ENCODE measurements around the gene ARMCX4.

- TF ChIP-seq ZNF639 (tag by site-specific recombination; IDR thresholded peaks at IDR 0.05) = no peak
- TF ChIP-seq ZNF561 (tag by site-specific recombination; IDR thresholded peaks at IDR 0.05; ENCODE audit: borderline replicate concordance) = no peak
- TF ChIP-seq TRIM28 (IDR thresholded peaks at IDR 0.05; ENCODE audit: borderline replicate concordance, low read length) = no peak
- TF ChIP-seq CTCF (tag by site-specific recombination; IDR thresholded peaks at IDR 0.05) = no peak
These were observed 8.0 kb downstream of the ARMCX4 start for GRCh38 chrX:101493225-101493624.

Measured in HEK293 (cell line).